ENCODE results near the gene COQ10A. TPM values are rescaled to one million over a fixed set of nuclear protein-coding genes. Genes with fewer than 3 reads are reported as not detected.

The COQ10A gene
- total RNA-seq, 1 donor from 2014 or later: 18.9 TPM

GRCh38 chr12:56304276-56304675 lies 37.5 kb downstream of the COQ10A start:
- H3K4me3 Mint-ChIP-seq (ENCODE audit: unreplicated experiment): no peak overlapping the region
- peaks cover 10% of the 10 kb centered on the region for H3K4me1 Mint-ChIP-seq (ENCODE audit: low read depth, unreplicated experiment)
- H3K9me3 Mint-ChIP-seq (ENCODE audit: unreplicated experiment): peaks cover 8% of the 10 kb centered on the region
- no peak overlapping the region for H3K27ac Mint-ChIP-seq (ENCODE audit: unreplicated experiment)
- peaks cover 2% of the 10 kb centered on the region for H3K27me3 Mint-ChIP-seq (ENCODE audit: unreplicated experiment)
- TF ChIP-seq CTCF (IDR thresholded peaks at IDR 0.05; ENCODE audit: partially characterized antibody, unreplicated experiment): no peak
- H3K36me3 Mint-ChIP-seq (ENCODE audit: unreplicated experiment): no peaks in the 10 kb centered on the region
- DNase-seq: no peak

GRCh38 chr12:56304872-56305590 lies 38.3 kb downstream of the COQ10A start:
- peaks cover 2% of the 10 kb centered on the region for H3K27me3 Mint-ChIP-seq (ENCODE audit: unreplicated experiment)
- H3K27ac Mint-ChIP-seq (ENCODE audit: unreplicated experiment): peak overlapping the region; percentile 52
- TF ChIP-seq CTCF (IDR thresholded peaks at IDR 0.05; ENCODE audit: partially characterized antibody, unreplicated experiment): no peak
- no peak for DNase-seq
- no peak overlapping the region for H3K4me3 Mint-ChIP-seq (ENCODE audit: unreplicated experiment)
- H3K36me3 Mint-ChIP-seq (ENCODE audit: unreplicated experiment): no peaks in the 10 kb centered on the region
- H3K9me3 Mint-ChIP-seq (ENCODE audit: unreplicated experiment): peaks cover 4% of the 10 kb centered on the region
- peaks cover 10% of the 10 kb centered on the region for H3K4me1 Mint-ChIP-seq (ENCODE audit: low read depth, unreplicated experiment)

- no peak overlapping the region for H3K27ac Mint-ChIP-seq (ENCODE audit: unreplicated experiment)
- H3K36me3 Mint-ChIP-seq (ENCODE audit: unreplicated experiment): no peaks in the 10 kb centered on the region
- H3K4me3 Mint-ChIP-seq (ENCODE audit: unreplicated experiment): no peak overlapping the region
- peaks cover 2% of the 10 kb centered on the region for H3K9me3 Mint-ChIP-seq (ENCODE audit: unreplicated experiment)
- H3K4me1 Mint-ChIP-seq (ENCODE audit: low read depth, unreplicated experiment): no peaks in the 10 kb centered on the region
- no peak for TF ChIP-seq CTCF (IDR thresholded peaks at IDR 0.05; ENCODE audit: partially characterized antibody, unreplicated experiment)
- H3K27me3 Mint-ChIP-seq (ENCODE audit: unreplicated experiment): no peaks in the 10 kb centered on the region
- no peak for DNase-seq
Measured at GRCh38 chr12:56307221-56307965, 40.7 kb downstream of the COQ10A start.

GRCh38 chr12:56308714-56309113 lies 42.0 kb downstream of the COQ10A start:
- H3K27me3 Mint-ChIP-seq (ENCODE audit: unreplicated experiment): no peaks in the 10 kb centered on the region
- no peaks in the 10 kb centered on the region for H3K36me3 Mint-ChIP-seq (ENCODE audit: unreplicated experiment)
- no peak for DNase-seq
- peaks cover 2% of the 10 kb centered on the region for H3K9me3 Mint-ChIP-seq (ENCODE audit: unreplicated experiment)
- H3K4me3 Mint-ChIP-seq (ENCODE audit: unreplicated experiment): no peak overlapping the region
- H3K27ac Mint-ChIP-seq (ENCODE audit: unreplicated experiment): no peak overlapping the region
- no peaks in the 10 kb centered on the region for H3K4me1 Mint-ChIP-seq (ENCODE audit: low read depth, unreplicated experiment)
- TF ChIP-seq CTCF (IDR thresholded peaks at IDR 0.05; ENCODE audit: partially characterized antibody, unreplicated experiment): no peak

GRCh38 chr12:56311003-56311402 lies 44.3 kb downstream of the COQ10A start:
- Mint-ChIP-seq H3K27ac (ENCODE audit: unreplicated experiment) (no peak overlapping the region), H3K27me3 (ENCODE audit: unreplicated experiment) (peaks cover 4% of the 10 kb centered on the region), H3K4me3 (ENCODE audit: unreplicated experiment) (no peak overlapping the region), H3K36me3 (ENCODE audit: unreplicated experiment) (no peaks in the 10 kb centered on the region), H3K9me3 (ENCODE audit: unreplicated experiment) (no peaks in the 10 kb centered on the region), H3K4me1 (ENCODE audit: low read depth, unreplicated experiment) (peaks cover 3% of the 10 kb centered on the region)
- DNase-seq: no peak
- TF ChIP-seq CTCF (IDR thresholded peaks at IDR 0.05; ENCODE audit: partially characterized antibody, unreplicated experiment): no peak
